Hepatocyte (in vitro differentiated cells): Measurements from ENCODE around the gene MNT.

Source experiments
- CTCF ChIP-seq: fragments of 200-600 bp; sonication (generic); IDR thresholded peaks from 2 replicates; pipeline ENCODE4 v1.5.1; 2016; ENCODE audit warnings: antibody characterized with exemption, mild to moderate bottlenecking; ENCODE audit not compliant: poor library complexity
- EZH2 ChIP-seq: fragments of 200-600 bp; sonication (generic); IDR thresholded peaks from 2 replicates; pipeline ENCODE4 v1.6.1; 2016; ENCODE audit warnings: antibody characterized with exemption, mild to moderate bottlenecking, borderline replicate concordance
- EZH2phosphoT487 ChIP-seq: fragments of 200-600 bp; sonication (generic); IDR thresholded peaks from one replicate; pipeline ENCODE4 v1.6.1; 2018; ENCODE audit warnings: antibody characterized with exemption, mild to moderate bottlenecking, low read depth, moderate library complexity; ENCODE audit not compliant: unreplicated experiment, severe bottlenecking

DNA sequence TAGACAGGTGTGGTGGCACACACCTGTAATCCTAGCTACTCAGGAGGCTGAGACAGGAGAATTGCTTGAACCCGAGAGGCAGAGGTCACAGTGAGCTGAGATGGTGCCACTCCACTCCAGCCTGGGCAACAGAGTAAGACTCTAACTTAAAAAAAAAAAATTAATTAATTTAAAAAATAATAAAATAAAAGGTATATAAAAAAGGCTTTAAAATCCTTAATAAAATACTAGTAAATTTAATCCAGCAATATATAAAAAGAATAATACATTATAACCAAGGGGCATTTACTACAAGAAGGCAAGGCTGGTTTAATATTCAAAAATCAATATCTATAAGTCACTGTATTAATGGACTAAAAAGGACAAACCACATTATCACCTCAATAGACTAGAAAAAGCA is 44.8 kb upstream of the MNT start:
- TF ChIP-seq CTCF (no peak), EZH2 (no peak), EZH2phosphoT487 (no peak)
